ENCODE measurements around the gene NEDD9.

The NEDD9 gene

GRCh38 chr6:11250108-11250507 lies 17.6 kb upstream of the NEDD9 start:
- TF ChIP-seq CTCF (IDR thresholded peaks at IDR 0.05; ENCODE audit: low read depth, low read length, poor library complexity, severe bottlenecking) (no peak), EZH2phosphoT487 (IDR thresholded peaks at IDR 0.05; ENCODE audit: borderline replicate concordance, low read length) (no peak)
- Histone ChIP-seq H3K36me3 (ENCODE audit: control insufficient read depth, low read length) (no peaks in the 10 kb centered on the region), H3K4me2 (ENCODE audit: low read length) (no peak overlapping the region), H3K9me2 (replicated peaks; ENCODE audit: control insufficient read depth, low read length) (no peaks in the 10 kb centered on the region), H3K27ac (ENCODE audit: low read depth, low read length) (no peak overlapping the region), H3K27me3 (ENCODE audit: control insufficient read depth, low read length) (no peaks in the 10 kb centered on the region), H3K9me3 (ENCODE audit: control insufficient read depth, insufficient read depth, low read length) (no peaks in the 10 kb centered on the region), H3K4me3 (ENCODE audit: low read length) (no peak overlapping the region), H3F3A (ENCODE audit: control insufficient read depth, insufficient read depth) (no peaks in the 10 kb centered on the region), H3K4me1 (ENCODE audit: control insufficient read depth, low read length) (no peaks in the 10 kb centered on the region), H4K20me1 (ENCODE audit: control insufficient read depth, insufficient read depth, low read depth, low read length) (no peaks in the 10 kb centered on the region), H3K79me2 (ENCODE audit: control insufficient read depth, low read length) (no peaks in the 10 kb centered on the region)

GRCh38 chr6:11248974-11249761 lies 16.7 kb upstream of the NEDD9 start:
- no peaks in the 10 kb centered on the region for H3F3A ChIP-seq (ENCODE audit: control insufficient read depth, insufficient read depth)
- no peaks in the 10 kb centered on the region for H3K9me2 ChIP-seq (replicated peaks; ENCODE audit: control insufficient read depth, low read length)
- H3K4me2 ChIP-seq (ENCODE audit: low read length) = no peak overlapping the region
- H3K9me3 ChIP-seq (ENCODE audit: control insufficient read depth, insufficient read depth, low read length) = no peaks in the 10 kb centered on the region
- no peaks in the 10 kb centered on the region for H3K4me1 ChIP-seq (ENCODE audit: control insufficient read depth, low read length)
- no peaks in the 10 kb centered on the region for H3K36me3 ChIP-seq (ENCODE audit: control insufficient read depth, low read length)
- TF ChIP-seq EZH2phosphoT487 (IDR thresholded peaks at IDR 0.05; ENCODE audit: borderline replicate concordance, low read length) (no peak), CTCF (IDR thresholded peaks at IDR 0.05; ENCODE audit: low read depth, low read length, poor library complexity, severe bottlenecking) (no peak)
- H4K20me1 ChIP-seq (ENCODE audit: control insufficient read depth, insufficient read depth, low read depth, low read length) = no peaks in the 10 kb centered on the region
- no peaks in the 10 kb centered on the region for H3K27me3 ChIP-seq (ENCODE audit: control insufficient read depth, low read length)
- H3K79me2 ChIP-seq (ENCODE audit: control insufficient read depth, low read length) = no peaks in the 10 kb centered on the region
- H3K27ac ChIP-seq (ENCODE audit: low read depth, low read length) = no peak overlapping the region
- no peak overlapping the region for H3K4me3 ChIP-seq (ENCODE audit: low read length)

GRCh38 chr6:11246722-11247121 lies 14.3 kb upstream of the NEDD9 start:
- no peaks in the 10 kb centered on the region for H3K4me1 ChIP-seq (ENCODE audit: control insufficient read depth, low read length)
- no peak overlapping the region for H3K4me3 ChIP-seq (ENCODE audit: low read length)
- H3K27me3 ChIP-seq (ENCODE audit: control insufficient read depth, low read length) = no peaks in the 10 kb centered on the region
- no peak for TF ChIP-seq CTCF (IDR thresholded peaks at IDR 0.05; ENCODE audit: low read depth, low read length, poor library complexity, severe bottlenecking)
- TF ChIP-seq EZH2phosphoT487 (IDR thresholded peaks at IDR 0.05; ENCODE audit: borderline replicate concordance, low read length) = no peak
- H3K79me2 ChIP-seq (ENCODE audit: control insufficient read depth, low read length) = no peaks in the 10 kb centered on the region
- H3F3A ChIP-seq (ENCODE audit: control insufficient read depth, insufficient read depth) = no peaks in the 10 kb centered on the region
- H3K36me3 ChIP-seq (ENCODE audit: control insufficient read depth, low read length) = no peaks in the 10 kb centered on the region
- no peak overlapping the region for H3K4me2 ChIP-seq (ENCODE audit: low read length)
- no peaks in the 10 kb centered on the region for H3K9me3 ChIP-seq (ENCODE audit: control insufficient read depth, insufficient read depth, low read length)
- no peaks in the 10 kb centered on the region for H3K9me2 ChIP-seq (replicated peaks; ENCODE audit: control insufficient read depth, low read length)
- H4K20me1 ChIP-seq (ENCODE audit: control insufficient read depth, insufficient read depth, low read depth, low read length) = no peaks in the 10 kb centered on the region
- no peak overlapping the region for H3K27ac ChIP-seq (ENCODE audit: low read depth, low read length)
